Mesothelial cell of epicardium (in vitro differentiated cells): ENCODE measurements around the gene RAPGEF1. TPM values are rescaled to one million over a fixed set of nuclear protein-coding genes. Genes with fewer than 3 reads are reported as not detected.

ENCODE experiments used
- DNase-seq, 2 experiments: peaks; one replicate each; pipeline ENCODE4 v3.0.0; 2021; ENCODE audit warnings: low spot score in 2 of 2; ENCODE audit not compliant: unreplicated experiment in 2 of 2
- H3K27ac Mint-ChIP-seq: 2 replicates; pipeline ENCODE4 v1.8.0; 2021; ENCODE audit warnings: mixed read lengths
- H3K27me3 Mint-ChIP-seq: 2 replicates; pipeline ENCODE4 v1.8.0; 2021; ENCODE audit warnings: low read depth, mixed read lengths
- H3K36me3 Mint-ChIP-seq: 2 replicates; pipeline ENCODE4 v1.8.0; 2021; ENCODE audit warnings: mixed read lengths
- H3K4me1 Mint-ChIP-seq: 2 replicates; pipeline ENCODE4 v1.8.0; 2021; ENCODE audit warnings: mixed read lengths
- H3K4me3 Mint-ChIP-seq: 2 replicates; pipeline ENCODE4 v1.8.0; 2021; ENCODE audit warnings: mild to moderate bottlenecking, moderate library complexity, mixed read lengths
- H3K9me3 Mint-ChIP-seq: 2 replicates; pipeline ENCODE4 v1.8.0; 2021; ENCODE audit warnings: mixed read lengths
- CTCF ChIP-seq: fragments of 200-600 bp; sonication (generic); IDR thresholded peaks from one replicate; pipeline ENCODE4 v1.5.0; 2021; ENCODE audit warnings: antibody characterized with exemption; ENCODE audit not compliant: unreplicated experiment
- total RNA-seq: library from RNA; stranded (reverse); gene quantifications from 3 replicates; pipeline ENCODE4 v1.2.1, GENCODE V29; 2021

RAPGEF1 gene
- total RNA-seq, 1 donor from 2014 or later, result 50.4 TPM

DNA sequence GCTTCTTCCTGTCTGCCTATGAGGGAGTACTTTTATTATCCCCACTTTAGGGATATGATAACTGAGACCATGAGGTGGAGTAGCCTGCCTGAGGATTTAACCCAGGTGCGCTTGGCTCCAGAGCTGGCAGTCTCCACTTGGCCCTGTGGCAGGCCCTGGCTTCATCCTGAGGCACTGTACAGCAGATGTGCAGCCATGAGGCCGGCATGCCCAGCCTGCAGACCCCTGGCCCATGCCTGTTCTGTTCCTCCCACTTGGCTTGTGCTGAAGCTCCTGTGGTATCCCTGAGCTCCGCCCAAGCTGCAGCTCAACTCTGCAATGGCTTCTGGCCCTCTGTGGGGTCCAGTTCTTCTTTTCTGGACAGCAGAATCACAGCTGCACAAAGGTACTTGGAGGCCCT, 31.8 kb upstream of the RAPGEF1 start:
- Mint-ChIP-seq H3K4me1 (no peaks in the 10 kb centered on the region), H3K27me3 (peaks cover 41% of the 10 kb centered on the region), H3K36me3 (no peaks in the 10 kb centered on the region), H3K9me3 (no peaks in the 10 kb centered on the region), H3K4me3 (no peak overlapping the region), H3K27ac (no peak overlapping the region)
- no peak for DNase-seq
- TF ChIP-seq CTCF, result no peak

DNA sequence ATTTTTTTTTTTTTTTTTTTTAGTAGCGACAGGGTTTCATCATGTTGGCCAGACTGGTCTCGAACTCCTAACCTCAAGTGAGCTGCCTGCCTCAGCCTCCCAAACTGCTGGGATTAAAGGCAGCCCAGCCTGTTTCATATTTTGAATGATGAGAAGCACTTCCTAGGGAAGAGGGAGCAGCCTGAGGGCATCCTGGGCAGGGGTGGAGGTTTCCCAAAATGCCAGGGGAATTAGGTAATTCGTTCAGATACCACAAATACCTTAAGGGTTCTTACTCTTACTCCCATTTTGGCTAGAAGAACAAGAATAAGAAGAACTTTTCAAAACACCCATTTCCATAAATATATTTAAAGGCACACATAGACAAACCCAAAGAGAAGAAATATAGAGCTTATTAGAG, 29.5 kb upstream of the RAPGEF1 start:
- no peak overlapping the region for H3K4me3 Mint-ChIP-seq
- TF ChIP-seq CTCF, result no peak
- peaks cover 56% of the 10 kb centered on the region for H3K27me3 Mint-ChIP-seq
- H3K4me1 Mint-ChIP-seq, result no peaks in the 10 kb centered on the region
- no peaks in the 10 kb centered on the region for H3K36me3 Mint-ChIP-seq
- no peak overlapping the region for H3K27ac Mint-ChIP-seq
- no peak for DNase-seq
- H3K9me3 Mint-ChIP-seq, result no peaks in the 10 kb centered on the region

- H3K27me3 Mint-ChIP-seq, result peaks cover 26% of the 10 kb centered on the region
- no peaks in the 10 kb centered on the region for H3K9me3 Mint-ChIP-seq
- no peak overlapping the region for H3K27ac Mint-ChIP-seq
- no peaks in the 10 kb centered on the region for H3K4me1 Mint-ChIP-seq
- DNase-seq, result no peak
- H3K36me3 Mint-ChIP-seq, result no peaks in the 10 kb centered on the region
- no peak overlapping the region for H3K4me3 Mint-ChIP-seq
- no peak for TF ChIP-seq CTCF
Measured at GRCh38 chr9:131764568-131764967, 24.7 kb upstream of the RAPGEF1 start.

DNA sequence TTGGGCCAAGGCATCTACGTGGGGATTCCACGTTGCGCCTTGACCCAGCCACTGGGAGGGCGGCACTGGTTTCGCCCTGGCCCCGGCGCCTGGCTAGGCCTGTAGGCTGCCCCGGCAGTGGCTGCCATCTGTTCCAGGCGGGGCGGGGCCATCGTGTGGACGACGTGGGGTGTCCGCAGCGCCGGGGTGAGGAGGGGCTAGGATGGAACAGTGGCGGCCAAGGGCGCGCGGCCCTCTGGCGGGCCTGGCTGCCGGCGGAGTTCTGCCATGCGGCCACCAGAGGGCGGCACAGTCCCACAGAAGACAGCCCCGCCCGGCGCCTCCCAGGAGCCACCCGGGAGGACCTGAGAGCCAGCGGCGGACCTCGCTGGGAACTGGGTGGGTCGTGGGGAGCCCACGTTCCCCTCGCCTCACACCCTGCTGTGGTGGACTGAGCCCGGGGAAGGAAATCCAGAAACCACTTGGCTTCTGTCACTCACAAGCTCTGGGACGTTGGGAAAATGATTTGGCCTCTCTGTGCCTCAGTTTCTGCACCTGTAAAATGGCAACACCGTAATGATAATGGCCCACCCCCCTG, 22.6 kb upstream of the RAPGEF1 start:
- no peak overlapping the region for H3K27ac Mint-ChIP-seq
- TF ChIP-seq CTCF, result peak; percentile 98
- no peaks in the 10 kb centered on the region for H3K9me3 Mint-ChIP-seq
- peaks cover 39% of the 10 kb centered on the region for H3K27me3 Mint-ChIP-seq
- H3K4me1 Mint-ChIP-seq, result no peaks in the 10 kb centered on the region
- no peaks in the 10 kb centered on the region for H3K36me3 Mint-ChIP-seq
- H3K4me3 Mint-ChIP-seq, result no peak overlapping the region
- DNase-seq, result peak; percentile 79 to 90

GRCh38 chr9:131759017-131759647, 19.3 kb upstream of the RAPGEF1 start:
- TF ChIP-seq CTCF, result no peak
- H3K27me3 Mint-ChIP-seq, result peaks cover 28% of the 10 kb centered on the region
- no peak overlapping the region for H3K27ac Mint-ChIP-seq
- no peaks in the 10 kb centered on the region for H3K9me3 Mint-ChIP-seq
- H3K4me1 Mint-ChIP-seq, result peaks cover 5% of the 10 kb centered on the region
- no peak for DNase-seq
- no peak overlapping the region for H3K4me3 Mint-ChIP-seq
- no peaks in the 10 kb centered on the region for H3K36me3 Mint-ChIP-seq

DNA sequence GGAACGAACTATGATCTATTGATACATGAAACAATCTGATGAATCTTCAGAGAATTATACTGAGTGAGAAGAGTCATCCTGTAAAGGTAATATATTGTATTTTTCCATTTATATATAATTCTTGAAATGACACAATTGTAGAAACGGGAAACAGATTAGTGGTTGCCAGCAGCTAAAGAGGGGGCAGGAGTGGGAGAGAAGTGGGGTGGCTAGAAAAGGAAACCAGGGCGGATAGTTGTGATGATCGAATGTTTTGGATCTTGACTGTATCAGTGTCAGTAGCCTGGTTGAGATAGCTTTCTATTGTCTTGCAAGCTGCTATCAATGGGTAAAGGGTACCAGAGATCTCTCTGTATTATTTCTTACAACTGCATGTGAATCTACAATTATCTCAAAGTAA, 17.7 kb upstream of the RAPGEF1 start:
- no peak for DNase-seq
- H3K4me1 Mint-ChIP-seq, result peaks cover 5% of the 10 kb centered on the region
- TF ChIP-seq CTCF, result no peak
- no peak overlapping the region for H3K4me3 Mint-ChIP-seq
- peaks cover 28% of the 10 kb centered on the region for H3K27me3 Mint-ChIP-seq
- no peaks in the 10 kb centered on the region for H3K36me3 Mint-ChIP-seq
- H3K9me3 Mint-ChIP-seq, result no peaks in the 10 kb centered on the region
- no peak overlapping the region for H3K27ac Mint-ChIP-seq
